ENCODE results near the gene LAMP5. TPM values are rescaled to one million over a fixed set of nuclear protein-coding genes. Genes with fewer than 3 reads are reported as not detected.

The LAMP5 gene
- total RNA-seq, 1 donor from 2014 or later: not detected

GRCh38 chr20:9520086-9520485, 5.7 kb downstream of the LAMP5 start:
- no peak for DNase-seq
- intact Hi-C loops (cut with micrococcal nuclease): no loop called here
- ATAC-seq: no peak

- intact Hi-C loops (cut with micrococcal nuclease): no loop called here
- ATAC-seq (no peak), DNase-seq (no peak)
These were observed 9.2 kb downstream of the LAMP5 start for GRCh38 chr20:9523636-9524035.

- intact Hi-C loops (cut with micrococcal nuclease): no loop called here
- ATAC-seq: no peak
- no peak for DNase-seq
These were observed 17.2 kb downstream of the LAMP5 start for GRCh38 chr20:9531581-9531980.

GRCh38 chr20:9532069-9532838, 17.9 kb downstream of the LAMP5 start:
- ATAC-seq (no peak), DNase-seq (no peak)
- intact Hi-C loops (cut with micrococcal nuclease): no loop called here

- intact Hi-C loops (cut with micrococcal nuclease): no loop called here
- DNase-seq (no peak), ATAC-seq (no peak)
These were observed 19.6 kb downstream of the LAMP5 start for GRCh38 chr20:9534025-9534424.

GRCh38 chr20:9535449-9535848, 21.1 kb downstream of the LAMP5 start:
- DNase-seq: no peak
- intact Hi-C loops (cut with micrococcal nuclease): no loop called here
- no peak for ATAC-seq

GRCh38 chr20:9543214-9543613, 28.8 kb downstream of the LAMP5 start:
- no peak for DNase-seq
- no peak for ATAC-seq
- intact Hi-C loops (cut with micrococcal nuclease): no loop called here

- intact Hi-C loops (cut with micrococcal nuclease): no loop called here
- ATAC-seq (no peak), DNase-seq (no peak)
These were observed 35.9 kb downstream of the LAMP5 start for GRCh38 chr20:9550283-9550682.

- intact Hi-C loops (cut with micrococcal nuclease): no loop called here
- ATAC-seq (no peak), DNase-seq (no peak)
These were observed 36.5 kb downstream of the LAMP5 start for GRCh38 chr20:9550871-9551270.

- DNase-seq (no peak), ATAC-seq (no peak)
- intact Hi-C loops (cut with micrococcal nuclease): no loop called here
These were observed 37.6 kb downstream of the LAMP5 start for GRCh38 chr20:9551808-9552550.

GRCh38 chr20:9555781-9556180, 41.4 kb downstream of the LAMP5 start:
- intact Hi-C loops (cut with micrococcal nuclease): no loop called here
- ATAC-seq (no peak), DNase-seq (no peak)

GRCh38 chr20:9557411-9557810, 43.0 kb downstream of the LAMP5 start:
- intact Hi-C loops (cut with micrococcal nuclease): no loop called here
- DNase-seq: no peak
- ATAC-seq: no peak

GRCh38 chr20:9565910-9566550, 51.6 kb downstream of the LAMP5 start:
- ATAC-seq (no peak), DNase-seq (no peak)
- intact Hi-C loops (cut with micrococcal nuclease): no loop called here

GRCh38 chr20:9566977-9567376, 52.6 kb downstream of the LAMP5 start:
- DNase-seq (no peak), ATAC-seq (no peak)
- intact Hi-C loops (cut with micrococcal nuclease): no loop called here

- DNase-seq (no peak), ATAC-seq (no peak)
- intact Hi-C loops (cut with micrococcal nuclease): no loop called here
These were observed 56.2 kb downstream of the LAMP5 start for GRCh38 chr20:9570612-9571011.

GRCh38 chr20:9571783-9572182, 57.4 kb downstream of the LAMP5 start:
- ATAC-seq: no peak
- intact Hi-C loops (cut with micrococcal nuclease): no loop called here

GRCh38 chr20:9572670-9573069, 58.3 kb downstream of the LAMP5 start:
- DNase-seq (no peak), ATAC-seq (no peak)
- intact Hi-C loops (cut with micrococcal nuclease): no loop called here

More at GRCh38 chr20:9571783-9572182, 57.4 kb downstream of the LAMP5 start:
- no peak for DNase-seq

- DNase-seq: no peak
- intact Hi-C loops (cut with micrococcal nuclease): no loop called here
- ATAC-seq: no peak
These were observed 59.2 kb downstream of the LAMP5 start for GRCh38 chr20:9573335-9574151.

GRCh38 chr20:9574181-9574580, 59.8 kb downstream of the LAMP5 start:
- no peak for DNase-seq
- intact Hi-C loops (cut with micrococcal nuclease): no loop called here
- no peak for ATAC-seq

GRCh38 chr20:9574776-9575175, 60.4 kb downstream of the LAMP5 start:
- DNase-seq (no peak), ATAC-seq (no peak)
- intact Hi-C loops (cut with micrococcal nuclease): no loop called here
